ENCODE measurements around the gene ZNF580. TPM values are rescaled to one million over a fixed set of nuclear protein-coding genes. Genes with fewer than 3 reads are reported as not detected.

ZNF580 gene
- total RNA-seq, 1 experiment from 2014 or later = 22.8 TPM

GRCh38 chr19:55644191-55644833, 3.5 kb downstream of the ZNF580 start:
- DNase-seq = no peak
- Mint-ChIP-seq H3K27me3 (ENCODE audit: low read depth) (peaks cover 3% of the 10 kb centered on the region; the same call in 1 of the 2 replicates), H3K36me3 (ENCODE audit: insufficient read depth in 1 of 3, low read depth in 3 of 3) (peaks cover 14 to 33% (median 22%) of the 10 kb centered on the region in 3 experiments), H3K4me3 (peak overlapping the region; percentile 97), H3K9me3 (peaks cover 0 to 4% of the 10 kb centered on the region in 2 experiments; a peak in 2 of 5 replicates), H3K27ac (peak overlapping the region in 1 of 3 experiments; percentile 98; a peak in 3 of 7 replicates), H3K4me1 (peaks cover 26 to 40% of the 10 kb centered on the region in 2 experiments)
- no peaks in the 10 kb centered on the region for H4K20me1 ChIP-seq (ENCODE audit: control insufficient read depth, insufficient read depth, insufficient read length)
- H2AK5ac ChIP-seq (ENCODE audit: insufficient read length, low read length) = no peak overlapping the region
- no peaks in the 10 kb centered on the region for H3K9me3 ChIP-seq (ENCODE audit: control insufficient read depth, low read depth, low read length)
- no peak overlapping the region for H4K91ac ChIP-seq (ENCODE audit: insufficient read length, low read depth, low read length)
- WGBS (ENCODE audit: extremely low coverage, insufficient read length, low lambda C conversion rate) = no CpG with 5 or more reads among the region's 12 CpGs
- no peak overlapping the region for H3K4ac ChIP-seq (ENCODE audit: low read depth, low read length)
- H2AFZ ChIP-seq (ENCODE audit: low read length) = no peak overlapping the region
- H3K9ac ChIP-seq (ENCODE audit: extremely low read depth, insufficient read length, low read length) = peak overlapping the region; percentile 70
- no peak overlapping the region for H3K56ac ChIP-seq (ENCODE audit: insufficient read length, low read depth, low read length)
- H2BK5ac ChIP-seq (ENCODE audit: insufficient read length, low read length) = no peak overlapping the region
- H3K27ac ChIP-seq (ENCODE audit: insufficient read length, low read depth, low read length) = no peak overlapping the region
- no peak overlapping the region for H2BK12ac ChIP-seq (ENCODE audit: insufficient read length, low read depth, low read length)
- H2BK20ac ChIP-seq (ENCODE audit: low read depth, low read length, poor library complexity, severe bottlenecking) = no peak overlapping the region
- H3K23me2 ChIP-seq (ENCODE audit: insufficient read length, low read depth, low read length, poor library complexity, severe bottlenecking) = peaks cover 40% of the 10 kb centered on the region
- no peaks in the 10 kb centered on the region for H3K27me3 ChIP-seq (ENCODE audit: insufficient read depth, low read length)
- TF ChIP-seq, protein P1, sequence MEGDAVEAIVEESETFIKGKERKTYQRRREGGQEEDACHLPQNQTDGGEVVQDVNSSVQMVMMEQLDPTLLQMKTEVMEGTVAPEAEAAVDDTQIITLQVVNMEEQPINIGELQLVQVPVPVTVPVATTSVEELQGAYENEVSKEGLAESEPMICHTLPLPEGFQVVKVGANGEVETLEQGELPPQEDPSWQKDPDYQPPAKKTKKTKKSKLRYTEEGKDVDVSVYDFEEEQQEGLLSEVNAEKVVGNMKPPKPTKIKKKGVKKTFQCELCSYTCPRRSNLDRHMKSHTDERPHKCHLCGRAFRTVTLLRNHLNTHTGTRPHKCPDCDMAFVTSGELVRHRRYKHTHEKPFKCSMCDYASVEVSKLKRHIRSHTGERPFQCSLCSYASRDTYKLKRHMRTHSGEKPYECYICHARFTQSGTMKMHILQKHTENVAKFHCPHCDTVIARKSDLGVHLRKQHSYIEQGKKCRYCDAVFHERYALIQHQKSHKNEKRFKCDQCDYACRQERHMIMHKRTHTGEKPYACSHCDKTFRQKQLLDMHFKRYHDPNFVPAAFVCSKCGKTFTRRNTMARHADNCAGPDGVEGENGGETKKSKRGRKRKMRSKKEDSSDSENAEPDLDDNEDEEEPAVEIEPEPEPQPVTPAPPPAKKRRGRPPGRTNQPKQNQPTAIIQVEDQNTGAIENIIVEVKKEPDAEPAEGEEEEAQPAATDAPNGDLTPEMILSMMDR (conservative IDR thresholded peaks at IDR 0.05) = no peak
- no peak overlapping the region for H2BK120ac ChIP-seq (ENCODE audit: low read depth, low read length, poor library complexity, severe bottlenecking)
- H3T11ph ChIP-seq (ENCODE audit: low read length) = no peak overlapping the region
- no peak overlapping the region for H2BK15ac ChIP-seq (ENCODE audit: low read depth, low read length)
- H3K18ac ChIP-seq (ENCODE audit: insufficient read length, low read depth, low read length) = no peak overlapping the region
- no peaks in the 10 kb centered on the region for H3K4me1 ChIP-seq (ENCODE audit: insufficient read depth, low read length)
- peaks cover 7% of the 10 kb centered on the region; the same call in 1 of the 2 replicates for H3K79me2 ChIP-seq (ENCODE audit: insufficient read depth, low read length)
- no peak overlapping the region for H4K8ac ChIP-seq (replicated peaks; ENCODE audit: insufficient read length, low read depth, low read length)
- H4K5ac ChIP-seq (ENCODE audit: insufficient read length, low read depth, low read length) = no peak overlapping the region
- peak overlapping the region; percentile 73 for H3K4me2 ChIP-seq (ENCODE audit: insufficient read depth, insufficient read length, low read length)
- H3K23ac ChIP-seq (ENCODE audit: insufficient read length, low read depth, low read length) = no peak overlapping the region
- no peak overlapping the region; the same call in none of the 2 replicates for H3K14ac ChIP-seq (ENCODE audit: insufficient read depth, low read length)
- H3K79me1 ChIP-seq (ENCODE audit: insufficient read depth, low read depth, low read length, poor library complexity, severe bottlenecking) = peaks cover 3% of the 10 kb centered on the region
